Activated CD4-positive, CD25-positive, alpha-beta regulatory T cell treated with anti-CD3 and anti-CD28 coated beads, Interleukin-2, amount 50 U/mL, for 16 hours (primary cell): ENCODE data around the gene THBS4.

Source experiments
- DNase-seq: peaks from one replicate; pipeline ENCODE4 v3.0.0-alpha.2; 2020; ENCODE audit warnings: low read depth, low spot score

The THBS4 gene

DNA sequence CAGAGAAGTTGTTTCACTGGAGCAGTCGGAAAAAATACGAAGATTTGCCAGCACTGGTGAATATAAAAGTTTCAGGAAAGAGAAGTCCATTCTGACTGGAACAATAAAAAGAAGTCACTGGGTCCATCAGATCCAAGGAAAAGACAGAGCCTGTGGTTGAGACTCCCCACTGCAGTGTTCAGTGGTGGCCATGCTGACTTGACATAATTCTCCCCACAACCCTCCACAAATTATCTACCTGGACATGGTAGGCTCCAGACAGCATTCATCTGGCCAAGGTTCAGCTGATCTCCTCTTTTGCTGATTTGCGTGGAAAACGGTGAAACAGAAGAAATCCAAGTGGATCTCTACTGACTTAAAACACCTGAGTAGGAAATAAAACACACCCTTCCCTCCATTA, 8.0 kb downstream of the THBS4 start:
- DNase-seq: no peak

GRCh38 chr5:80048084-80048780, 13.1 kb downstream of the THBS4 start:
- DNase-seq: no peak

DNA sequence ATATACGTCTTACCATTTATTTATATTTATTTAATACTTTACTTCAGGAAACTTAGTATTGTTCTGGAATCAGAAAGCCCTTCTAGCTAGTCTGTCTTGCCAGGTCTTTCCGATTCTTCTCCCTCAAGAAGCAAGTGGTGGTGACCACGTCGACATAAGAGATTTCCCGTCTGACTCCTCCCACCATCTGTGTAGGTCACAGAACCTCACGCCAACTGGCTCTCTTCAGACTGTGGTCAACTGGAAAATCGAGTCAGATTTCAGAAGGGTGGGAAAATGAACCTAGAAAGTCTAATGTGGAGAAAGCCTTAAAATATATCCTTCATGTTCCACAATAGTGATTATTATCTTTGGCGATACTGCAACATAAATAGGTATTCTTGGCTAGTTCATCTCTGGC, 17.3 kb downstream of the THBS4 start:
- DNase-seq: no peak

DNA sequence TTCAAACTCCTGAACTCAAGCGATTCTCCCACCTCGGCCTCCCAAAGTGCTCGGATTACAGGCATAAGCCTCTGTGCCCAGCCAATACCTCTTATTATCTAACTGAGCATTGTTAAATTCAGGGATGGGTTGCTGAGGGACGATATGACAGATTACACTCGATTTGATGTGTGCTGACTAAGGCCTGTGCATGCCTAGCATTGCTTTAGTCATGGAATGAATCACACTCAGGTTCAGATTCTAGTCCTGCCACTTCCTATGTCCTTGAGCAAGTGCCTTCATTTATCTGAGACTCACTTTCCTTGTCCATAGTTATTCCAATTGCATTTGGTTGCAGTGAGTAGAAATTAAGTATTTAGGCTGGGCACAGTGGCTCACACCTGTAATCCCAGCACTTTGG, 19.5 kb downstream of the THBS4 start:
- DNase-seq: no peak

GRCh38 chr5:80055491-80056170, 20.5 kb downstream of the THBS4 start:
- DNase-seq: no peak

GRCh38 chr5:80057099-80057498, 22.0 kb downstream of the THBS4 start:
- no peak for DNase-seq

GRCh38 chr5:80057921-80058320, 22.8 kb downstream of the THBS4 start:
- no peak for DNase-seq

GRCh38 chr5:80059354-80059980, 24.3 kb downstream of the THBS4 start:
- no peak for DNase-seq

DNA sequence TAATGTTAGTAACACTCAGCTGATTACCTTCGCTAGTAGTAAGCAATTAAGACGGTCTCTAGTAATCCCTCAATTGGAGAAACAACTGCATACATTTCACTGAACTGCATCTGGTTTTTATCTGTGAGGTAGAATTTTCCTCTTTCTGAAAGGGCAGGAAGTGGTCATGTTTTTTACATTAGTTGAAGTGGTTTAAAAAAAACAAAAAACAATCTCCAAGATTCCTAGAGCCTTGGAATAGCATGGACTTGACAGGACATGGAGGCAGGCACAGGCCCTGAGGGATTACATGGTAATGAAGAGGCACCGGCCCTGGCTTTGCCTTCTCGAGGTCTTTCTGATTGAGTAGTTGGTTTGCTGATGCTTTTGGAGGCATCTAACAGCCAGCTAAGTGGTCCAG, 25.8 kb downstream of the THBS4 start:
- DNase-seq: no peak

DNA sequence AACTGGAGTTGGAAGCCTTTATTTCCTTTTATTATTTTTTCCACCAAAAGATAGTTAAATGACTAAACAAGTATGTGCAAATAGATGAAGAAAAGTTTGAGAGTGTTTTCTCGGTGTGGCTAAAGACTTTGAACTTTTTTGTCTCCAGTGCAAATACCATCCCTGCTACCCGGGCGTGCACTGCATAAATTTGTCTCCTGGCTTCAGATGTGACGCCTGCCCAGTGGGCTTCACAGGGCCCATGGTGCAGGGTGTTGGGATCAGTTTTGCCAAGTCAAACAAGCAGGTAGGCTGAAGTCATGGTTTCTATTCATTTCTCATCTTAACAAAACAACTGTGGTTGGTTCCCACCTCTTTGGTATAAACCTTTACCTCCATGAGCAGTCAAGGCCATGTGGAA, 26.4 kb downstream of the THBS4 start:
- no peak for DNase-seq

GRCh38 chr5:80064124-80064523, 29.0 kb downstream of the THBS4 start:
- DNase-seq: no peak

GRCh38 chr5:80067016-80067415, 31.9 kb downstream of the THBS4 start:
- DNase-seq: no peak

GRCh38 chr5:80067531-80068245, 32.5 kb downstream of the THBS4 start:
- DNase-seq: no peak

- DNase-seq: no peak
Measured at GRCh38 chr5:80068246-80068636, 33.1 kb downstream of the THBS4 start.

- no peak for DNase-seq
Measured at GRCh38 chr5:80068775-80069174, 33.6 kb downstream of the THBS4 start.

DNA sequence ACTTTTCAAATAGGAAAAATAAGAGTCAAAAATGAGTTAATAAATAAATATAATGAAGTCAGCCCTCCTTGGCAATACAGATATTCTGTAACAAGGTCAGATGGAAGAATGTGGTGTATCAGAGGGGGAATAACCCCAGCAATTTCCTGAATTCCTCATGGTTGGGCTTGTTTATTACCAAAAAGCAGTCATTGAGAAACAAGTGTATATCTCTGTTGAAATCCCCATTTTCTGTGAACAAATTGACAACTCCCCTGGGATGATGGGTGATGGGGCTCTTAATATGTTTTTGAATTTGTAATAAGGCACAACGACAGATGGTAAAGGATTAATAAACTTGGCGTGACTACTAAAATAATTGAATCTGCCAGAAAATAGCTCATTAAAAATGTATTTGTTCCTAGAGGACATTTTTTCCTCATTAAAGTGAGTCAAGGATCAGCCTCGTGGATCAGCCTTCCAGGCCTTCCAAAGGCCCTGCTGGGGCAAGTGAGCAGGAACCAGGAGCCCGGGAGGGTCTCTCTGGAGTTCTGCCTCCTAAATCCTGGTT, 34.2 kb downstream of the THBS4 start:
- DNase-seq: no peak

DNA sequence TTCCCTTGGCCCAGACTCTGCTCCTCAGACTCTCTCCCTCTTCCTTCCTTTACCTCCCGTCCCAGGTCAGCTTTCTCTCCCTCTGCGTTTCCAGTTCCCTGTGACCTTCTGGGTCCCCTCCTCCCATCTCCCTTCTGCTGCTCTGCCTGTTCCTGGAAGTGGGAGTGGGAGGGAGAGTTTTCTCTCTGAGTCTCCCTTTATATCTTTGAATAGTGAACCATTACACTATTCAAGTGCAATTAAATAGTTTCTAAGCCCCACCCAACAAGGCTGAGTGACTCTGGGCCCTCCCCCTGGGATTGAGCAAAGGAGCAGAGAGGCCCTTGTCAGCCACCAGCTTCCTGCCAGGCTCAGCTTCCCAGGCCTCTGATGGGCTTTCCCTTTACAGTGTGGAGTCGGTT, 34.8 kb downstream of the THBS4 start:
- DNase-seq: no peak

DNA sequence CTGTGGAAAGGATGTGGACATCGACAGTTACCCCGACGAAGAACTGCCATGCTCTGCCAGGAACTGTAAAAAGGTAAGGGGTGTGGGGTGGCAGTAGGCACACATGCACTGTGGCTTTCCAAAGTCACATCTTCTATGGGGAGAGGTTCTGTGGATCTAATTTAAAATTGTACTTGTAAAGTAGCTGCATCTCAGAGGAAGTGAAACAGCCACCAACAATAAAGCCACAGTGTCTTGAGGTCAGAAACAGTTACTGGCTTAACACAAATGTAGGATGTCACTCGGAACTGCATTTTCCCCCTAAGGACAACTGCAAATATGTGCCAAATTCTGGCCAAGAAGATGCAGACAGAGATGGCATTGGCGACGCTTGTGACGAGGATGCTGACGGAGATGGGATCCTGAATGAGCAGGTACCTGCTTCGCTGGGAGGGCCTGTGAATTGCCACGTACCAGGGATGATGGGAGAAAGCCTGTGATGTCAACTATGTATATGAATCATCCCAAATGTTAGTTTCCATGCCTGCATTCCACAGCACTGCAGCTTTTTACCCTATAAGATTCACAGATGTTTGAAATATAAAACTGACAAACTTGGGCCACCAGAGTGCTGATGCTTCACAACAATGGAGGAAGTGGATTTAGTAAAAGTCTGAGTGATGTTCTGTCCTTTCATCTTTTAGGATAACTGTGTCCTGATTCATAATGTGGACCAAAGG, 35.3 kb downstream of the THBS4 start:
- DNase-seq: no peak

DNA sequence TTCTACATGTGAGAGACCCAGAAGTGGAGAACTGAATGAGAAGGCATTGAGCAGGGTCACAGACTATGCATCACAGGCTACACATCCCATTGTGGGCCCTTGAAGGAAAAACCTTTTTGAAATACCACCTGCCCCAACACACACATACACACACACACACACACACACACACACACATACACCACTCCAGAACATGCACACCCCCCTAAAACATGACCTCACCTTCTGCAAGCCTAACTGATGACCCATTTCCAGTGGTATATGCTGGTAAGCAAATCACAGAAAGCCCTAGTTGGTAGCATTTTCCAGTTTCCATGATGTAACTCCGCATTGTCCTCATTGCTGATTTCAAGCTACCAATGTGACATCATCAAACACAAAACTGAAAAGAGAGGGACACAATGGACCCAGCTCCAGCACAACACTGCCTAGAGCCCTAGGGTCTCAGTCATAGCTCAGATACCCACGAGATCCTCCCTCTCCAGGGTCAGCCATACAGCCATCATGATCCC, 36.4 kb downstream of the THBS4 start:
- DNase-seq: no peak

DNA sequence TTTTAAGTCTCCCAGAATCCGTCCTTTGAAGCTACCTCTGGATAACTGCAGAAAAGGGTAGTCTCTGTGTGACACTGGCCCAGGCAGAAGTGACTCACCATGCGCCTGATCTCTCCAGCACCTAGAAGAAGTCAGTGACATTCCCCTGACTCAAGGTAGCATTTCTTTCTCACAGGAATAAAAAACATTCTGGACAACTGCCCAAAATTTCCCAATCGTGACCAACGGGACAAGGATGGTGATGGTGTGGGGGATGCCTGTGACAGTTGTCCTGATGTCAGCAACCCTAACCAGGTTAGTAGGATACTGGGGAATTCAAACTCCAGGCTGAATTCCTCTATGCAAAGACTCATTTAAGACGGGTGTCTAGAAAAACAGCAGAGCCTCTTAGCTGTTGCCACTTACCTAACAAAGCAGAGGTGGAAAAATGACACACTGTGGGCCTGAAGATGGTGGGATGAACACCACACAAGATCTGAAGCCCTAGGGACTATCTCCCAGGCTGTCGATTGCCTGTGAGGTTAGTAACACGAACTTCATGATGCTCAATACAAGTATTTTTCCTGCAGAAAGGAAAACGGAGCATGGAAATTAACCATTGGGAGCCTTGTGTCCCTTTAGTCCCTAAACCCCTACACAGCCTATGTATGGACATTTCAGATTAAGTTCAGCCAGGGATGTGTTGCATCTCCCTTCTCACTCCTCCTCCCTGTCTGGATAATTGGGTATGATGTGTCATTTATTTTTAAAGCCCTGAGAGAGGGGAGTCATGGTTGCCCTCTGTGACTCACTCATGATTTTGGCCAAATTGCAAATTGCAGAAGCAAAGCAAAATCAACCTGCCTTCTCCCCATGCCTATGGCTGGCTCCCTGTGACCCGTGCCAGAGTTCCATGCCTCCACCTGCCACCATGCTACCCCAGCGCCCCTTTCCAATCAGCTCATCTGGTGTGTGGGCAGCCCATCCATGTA, 37.2 kb downstream of the THBS4 start:
- DNase-seq: no peak
